ENCODE data around the gene SMDT1.
"Not testable (repeated sequence)": the region's sequence is repeated elsewhere in the genome, so short reads cannot be mapped to it uniquely, and the experiment has no call there.

DNA sequence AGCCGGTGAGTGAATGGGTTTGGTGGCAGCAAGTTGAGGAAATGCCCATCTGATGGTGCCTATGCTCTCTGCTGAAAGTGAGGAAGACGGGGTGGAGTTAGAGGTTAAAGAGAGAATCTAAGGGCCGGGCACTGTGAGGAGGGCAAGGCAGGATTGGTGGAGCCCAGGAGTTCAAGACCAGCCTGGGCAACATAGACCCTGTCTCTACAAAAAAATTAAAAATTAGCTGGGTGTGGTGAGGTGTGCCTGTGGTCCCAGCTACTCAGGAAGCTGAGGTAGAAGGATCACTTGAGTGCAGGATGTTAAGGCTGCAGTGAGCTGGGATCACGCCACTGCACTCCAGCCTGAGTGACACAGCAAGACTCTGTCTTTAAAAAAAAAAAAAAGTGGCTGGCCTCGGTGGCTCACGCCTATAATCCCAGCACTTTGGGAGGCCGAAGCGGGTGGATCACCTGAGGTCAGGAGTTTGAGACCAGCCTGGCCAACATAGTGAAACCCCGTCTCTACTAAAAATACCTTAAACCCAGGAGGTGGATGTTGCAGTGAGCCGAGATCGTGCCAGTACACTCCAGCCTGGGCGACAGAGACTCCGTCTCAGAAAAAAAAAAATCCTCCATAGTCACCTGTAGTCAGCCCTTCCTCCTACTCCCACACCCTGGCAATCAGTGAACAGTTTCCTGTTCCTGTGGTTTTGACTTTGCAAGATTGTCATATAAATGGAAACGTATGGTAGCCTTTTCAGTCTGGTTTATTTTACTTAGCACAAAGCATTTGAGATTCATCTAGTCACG lies 40.9 kb downstream of the SMDT1 start:
- TF ChIP-seq CTCF, POLR2A (IDR thresholded peaks at IDR 0.05): not testable (repeated sequence)
